GM19372 (cell line): ENCODE measurements around the gene HIVEP2.

Source experiments
- ATAC-seq: cut with Tn5 transposase; IDR thresholded peaks from one replicate; pipeline ENCODE4 v1.9.1; 2021; ENCODE audit warnings: mild to moderate bottlenecking, low read depth, moderate library complexity; ENCODE audit not compliant: unreplicated experiment

HIVEP2 gene

GRCh38 chr6:142945446-142946180 is 637 bp upstream of the HIVEP2 start:
- ATAC-seq, result no peak

DNA sequence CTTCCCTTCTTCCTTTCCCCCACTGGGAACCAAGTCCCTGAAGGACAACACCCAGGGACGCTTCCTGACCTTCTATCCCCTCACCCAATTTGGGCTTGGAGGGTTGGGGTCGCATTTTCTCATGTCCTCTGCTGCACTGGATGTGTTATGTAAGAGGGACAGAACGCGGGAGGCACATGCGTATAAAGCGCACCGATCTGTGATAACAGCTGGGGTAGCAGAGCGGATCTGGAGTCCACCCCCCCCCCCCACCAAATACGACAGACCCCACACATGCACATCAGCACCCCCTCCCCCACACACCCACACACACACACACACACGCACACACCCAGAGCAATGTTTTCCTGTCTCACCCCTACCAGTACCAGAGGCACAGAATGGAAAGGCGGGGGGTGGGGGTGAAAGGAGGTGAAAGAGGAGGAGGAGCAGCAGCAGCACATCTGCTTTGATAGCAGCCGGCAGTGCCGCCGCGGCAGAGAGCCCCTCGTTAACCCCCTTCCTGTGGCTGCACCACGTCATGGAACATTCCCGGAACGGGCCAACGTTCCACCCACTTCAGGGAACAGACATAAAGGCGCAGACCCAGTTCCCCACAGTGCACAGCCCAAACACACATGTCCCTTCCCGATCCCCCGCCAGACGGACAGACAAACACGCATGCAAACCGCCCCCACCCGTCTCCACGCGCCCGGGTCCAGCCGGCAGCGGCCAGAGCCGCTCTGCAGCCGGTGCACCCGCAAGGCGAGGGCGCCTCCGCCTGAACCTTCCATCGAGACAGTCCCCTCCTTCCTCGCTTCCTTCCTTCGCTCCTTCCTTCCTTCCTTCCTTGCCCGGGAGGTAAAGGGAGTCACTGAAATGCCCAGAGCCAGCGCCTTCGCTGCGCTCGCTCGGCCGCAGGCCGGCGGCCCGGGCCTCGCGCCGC is 590 bp downstream of the HIVEP2 start:
- ATAC-seq, result peak; percentile 15

GRCh38 chr6:142943711-142944123 is 1.3 kb downstream of the HIVEP2 start:
- ATAC-seq, result no peak

DNA sequence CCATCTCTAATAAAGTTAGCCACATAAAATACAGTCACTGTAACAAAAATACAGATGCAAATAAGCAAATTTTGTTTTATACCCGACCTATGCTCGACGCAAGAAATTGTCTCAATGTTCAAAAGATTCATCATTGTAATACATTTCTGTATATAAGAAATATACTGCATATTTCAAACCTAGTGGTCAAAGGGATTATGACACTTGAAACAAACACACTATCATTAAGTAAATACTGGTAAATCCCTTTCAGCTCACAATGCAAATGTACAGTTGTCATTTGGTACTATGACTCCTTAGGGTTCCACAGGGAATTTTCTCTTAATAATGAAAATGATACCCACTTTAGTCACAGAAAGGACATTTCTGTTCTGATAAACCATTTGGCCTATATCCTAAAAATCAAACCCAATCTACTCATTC is 2.2 kb downstream of the HIVEP2 start:
- ATAC-seq, result no peak

DNA sequence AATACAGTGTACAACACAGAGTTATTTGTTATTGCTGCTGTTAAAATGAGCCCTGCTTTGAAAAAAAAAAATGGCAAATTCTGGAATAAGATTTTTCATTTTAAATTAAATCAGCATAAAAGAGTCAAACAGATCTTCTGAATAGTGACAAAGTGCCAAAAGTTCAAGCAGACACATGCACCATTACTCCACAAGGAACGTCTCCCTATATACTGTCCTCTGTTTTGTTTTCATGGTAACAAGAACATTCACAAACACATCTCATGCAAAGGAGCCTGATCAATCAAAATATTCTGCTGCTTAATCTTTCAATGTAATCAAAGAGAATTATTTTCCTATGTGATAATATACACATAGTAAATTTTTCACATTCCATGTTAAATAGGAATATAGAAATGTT is 2.7 kb downstream of the HIVEP2 start:
- ATAC-seq, result no peak

GRCh38 chr6:142941018-142941417 is 4.0 kb downstream of the HIVEP2 start:
- ATAC-seq, result no peak

- ATAC-seq, result no peak
Measured at GRCh38 chr6:142940487-142940886, 4.5 kb downstream of the HIVEP2 start.

DNA sequence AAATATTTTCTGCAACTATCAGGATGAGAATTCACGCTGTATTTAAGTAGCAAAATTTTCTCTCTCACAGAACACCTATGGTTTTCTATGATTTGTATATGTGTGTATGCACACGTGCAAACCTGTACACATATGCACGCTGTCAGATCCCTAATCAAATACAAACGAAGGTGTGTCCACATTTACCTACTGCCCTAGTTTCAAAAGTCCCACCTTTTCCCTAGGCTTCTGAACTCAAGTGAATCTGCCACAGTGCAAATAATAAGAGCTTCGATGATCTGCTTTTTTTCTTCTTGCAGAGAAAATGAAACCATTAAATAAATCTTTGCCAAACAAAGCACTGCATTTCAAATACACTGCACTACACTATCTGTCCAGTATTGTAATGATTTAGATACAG is 6.5 kb downstream of the HIVEP2 start:
- no peak for ATAC-seq

DNA sequence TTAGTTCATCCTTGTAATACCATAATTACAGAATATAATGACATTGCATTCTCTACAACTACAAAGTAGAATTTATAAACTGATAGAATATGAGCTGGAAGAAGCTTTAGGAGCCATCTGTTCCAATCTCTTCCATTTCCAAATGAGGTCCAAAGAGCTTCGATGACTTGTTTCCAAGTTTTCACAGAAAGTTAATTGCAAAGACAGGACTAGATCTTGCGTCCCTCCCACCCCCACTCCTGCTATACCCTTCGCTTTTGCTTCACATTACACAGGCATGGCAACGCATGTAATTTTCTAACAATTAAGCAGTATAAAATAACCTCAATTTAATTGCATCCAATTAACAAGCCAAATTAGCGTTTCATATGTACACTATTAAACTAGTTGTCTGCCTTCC is 7.0 kb downstream of the HIVEP2 start:
- ATAC-seq, result no peak

GRCh38 chr6:142935553-142936517 is 9.1 kb downstream of the HIVEP2 start:
- peak; percentile 50 for ATAC-seq

DNA sequence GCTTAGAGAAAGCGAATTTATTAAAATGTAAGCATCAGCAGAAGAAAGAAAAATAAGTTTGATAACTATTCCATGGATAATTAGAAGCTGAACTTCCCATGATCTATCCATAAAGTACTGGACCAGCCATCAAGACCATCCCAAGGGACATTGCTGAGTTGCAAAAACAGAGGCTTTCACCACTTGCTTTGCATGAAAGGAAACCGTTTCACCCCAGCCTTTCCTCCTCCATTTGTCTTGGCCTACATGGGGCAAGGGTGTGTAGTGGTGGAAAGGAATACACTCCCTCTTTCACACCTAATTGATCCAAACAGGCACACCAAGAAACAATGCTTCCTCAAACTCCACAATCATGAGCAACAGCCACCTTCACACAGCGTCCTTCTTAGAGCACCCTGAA is 10.4 kb downstream of the HIVEP2 start:
- ATAC-seq, result no peak

GRCh38 chr6:142934106-142934505 is 10.9 kb downstream of the HIVEP2 start:
- no peak for ATAC-seq

GRCh38 chr6:142933701-142934100 is 11.3 kb downstream of the HIVEP2 start:
- ATAC-seq, result no peak

DNA sequence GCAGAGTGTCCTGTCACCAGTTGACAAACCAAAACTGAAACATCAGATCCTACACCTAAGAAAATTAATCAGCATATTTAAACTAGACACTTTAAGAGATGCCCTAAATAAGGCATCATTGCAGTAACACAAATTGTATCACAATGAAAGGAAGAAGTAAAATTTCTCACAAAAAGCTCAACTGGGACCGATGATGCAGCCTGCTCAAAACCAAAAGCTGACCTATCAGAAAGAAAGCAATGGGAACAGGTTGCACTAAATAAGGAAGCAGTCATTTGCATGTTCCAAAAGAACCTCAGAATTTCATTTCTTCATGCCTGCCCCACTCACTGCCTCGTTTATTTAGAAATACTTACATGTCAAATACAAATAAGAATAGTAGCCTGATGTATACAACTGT is 12.1 kb downstream of the HIVEP2 start:
- ATAC-seq, result peak; percentile 41

- no peak for ATAC-seq
Measured at GRCh38 chr6:142929751-142930358, 15.1 kb downstream of the HIVEP2 start.

DNA sequence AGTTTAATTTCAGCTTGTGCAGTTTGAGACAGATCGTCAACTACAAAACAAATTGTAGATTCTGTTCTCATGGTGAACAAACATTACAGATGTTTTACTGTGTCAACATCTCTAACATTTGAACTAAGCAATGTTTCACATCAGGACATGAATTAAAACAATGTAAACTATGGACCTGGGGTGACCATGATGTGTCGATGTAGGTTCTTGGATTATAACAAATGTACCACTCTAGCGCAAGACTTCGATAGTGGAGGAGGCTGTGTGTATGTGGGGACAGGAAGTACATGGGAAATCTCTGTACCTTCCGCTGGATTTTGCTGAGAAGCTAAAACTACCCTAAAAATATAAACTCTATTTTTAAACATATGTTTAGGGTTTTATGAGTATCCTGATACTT is 17.1 kb downstream of the HIVEP2 start:
- no peak for ATAC-seq

- ATAC-seq, result no peak
Measured at GRCh38 chr6:142927271-142927580, 17.8 kb downstream of the HIVEP2 start.

DNA sequence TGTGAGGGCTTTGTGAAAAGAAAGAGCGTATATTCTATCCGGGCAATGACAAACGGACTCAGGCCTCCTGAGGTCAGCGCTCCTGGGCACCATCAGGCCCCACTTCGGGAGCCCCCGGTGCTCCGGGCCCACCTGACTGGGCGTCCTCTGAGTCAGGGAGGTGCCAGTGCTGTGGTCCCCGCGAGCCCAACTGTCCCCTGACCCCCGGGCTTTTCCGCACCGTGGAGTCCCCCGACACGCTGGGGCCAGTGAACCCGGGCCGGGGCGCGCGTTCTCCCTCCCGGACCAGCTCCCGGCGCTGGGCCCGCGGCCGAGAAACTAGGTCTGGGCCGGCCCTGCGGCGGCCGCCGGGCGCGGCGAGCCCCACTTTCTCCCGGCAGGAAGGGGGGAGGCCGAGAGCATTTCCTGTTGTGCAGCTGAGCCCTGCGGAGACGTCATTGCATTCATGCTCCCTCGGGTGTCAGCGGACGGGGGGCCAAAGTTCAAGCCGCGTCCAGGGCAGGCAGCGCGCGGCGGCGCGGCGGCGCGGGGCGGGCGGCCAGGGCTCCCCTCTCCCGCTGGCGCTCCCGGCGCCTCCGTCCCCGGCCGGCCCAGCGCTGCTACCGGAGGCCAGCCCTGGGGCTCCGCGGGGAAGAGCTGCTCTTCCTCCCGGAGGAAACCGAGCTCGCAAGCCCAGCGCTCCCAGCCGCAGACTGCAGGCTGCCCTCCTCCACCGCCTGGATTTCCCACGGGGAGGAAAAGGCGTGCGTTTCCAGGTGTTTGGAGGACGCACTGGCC is 18.3 kb downstream of the HIVEP2 start:
- peak; percentile 91 for ATAC-seq

GRCh38 chr6:142926177-142926493 is 18.8 kb downstream of the HIVEP2 start:
- ATAC-seq, result no peak
